Measurements from ENCODE around the gene CYSTM1.

CYSTM1 gene

GRCh38 chr5:140174465-140175366 is at the start of gene CYSTM1:
Gene CYSTM1 (plus strand): TSS chr5:140175188. CDS start chr5:140194466, 19,278 bp downstream.
- peak; percentile 94 to 95 for ATAC-seq

GRCh38 chr5:140125637-140126036 is 49.4 kb upstream of the CYSTM1 start, which contains the start of gene IGIP:
Gene IGIP (plus strand): TSS chr5:140125937. CDS start chr5:140128477, 2,540 bp downstream.
- ATAC-seq = no peak

GRCh38 chr5:140126315-140127012 is 48.5 kb upstream of the CYSTM1 start:
- no peak for ATAC-seq

- ATAC-seq = no peak
Measured at GRCh38 chr5:140128376-140128775, 46.6 kb upstream of the CYSTM1 start.

- ATAC-seq = no peak
Measured at GRCh38 chr5:140130949-140131733, 43.8 kb upstream of the CYSTM1 start.

- peak; percentile 82 to 88 for ATAC-seq
Measured at GRCh38 chr5:140131967-140132409, 43.0 kb upstream of the CYSTM1 start.

- no peak for ATAC-seq
Measured at GRCh38 chr5:140133514-140134167, 41.3 kb upstream of the CYSTM1 start.

- no peak for ATAC-seq
Measured at GRCh38 chr5:140134277-140134935, 40.6 kb upstream of the CYSTM1 start.

GRCh38 chr5:140135127-140135526 is 39.9 kb upstream of the CYSTM1 start:
- no peak for ATAC-seq

GRCh38 chr5:140136624-140137023 is 38.4 kb upstream of the CYSTM1 start:
- ATAC-seq = no peak

- no peak for ATAC-seq
Measured at GRCh38 chr5:140140435-140140834, 34.6 kb upstream of the CYSTM1 start.

GRCh38 chr5:140141241-140141640 is 33.7 kb upstream of the CYSTM1 start:
- no peak for ATAC-seq

- no peak for ATAC-seq
Measured at GRCh38 chr5:140142246-140142645, 32.7 kb upstream of the CYSTM1 start.

- ATAC-seq = no peak
Measured at GRCh38 chr5:140142856-140143255, 32.1 kb upstream of the CYSTM1 start.

- no peak for ATAC-seq
Measured at GRCh38 chr5:140143521-140144258, 31.3 kb upstream of the CYSTM1 start.

- no peak for ATAC-seq
Measured at GRCh38 chr5:140145256-140145655, 29.7 kb upstream of the CYSTM1 start.

- ATAC-seq = peak; percentile 79 to 80
Measured at GRCh38 chr5:140145818-140146522, 29.0 kb upstream of the CYSTM1 start.

GRCh38 chr5:140146523-140146842 is 28.5 kb upstream of the CYSTM1 start:
- ATAC-seq = no peak

GRCh38 chr5:140147460-140147859 is 27.5 kb upstream of the CYSTM1 start:
- no peak for ATAC-seq

GRCh38 chr5:140148508-140148907 is 26.5 kb upstream of the CYSTM1 start:
- ATAC-seq = no peak

GRCh38 chr5:140150201-140150600 is 24.8 kb upstream of the CYSTM1 start:
- no peak for ATAC-seq
